Testis (tissue), 2 donors: ENCODE measurements around the gene LYZ.
A peak's percentile ranks its signal among the peaks of the same experiment; 100 is the strongest.

ENCODE experiments used
- POLR2A ChIP-seq: fragments of 450-650 bp; IDR thresholded peaks from one replicate; pipeline ENCODE4 v1.6.1; 2017; ENCODE audit warnings: antibody characterized with exemption, mild to moderate bottlenecking, moderate library complexity
- TF ChIP-seq, protein P1 (sequence below), 3 experiments: fragments of 450-650 bp in 2 of 3; fragments of 200-600 bp in 1 of 3; sonication (generic) in 1 of 3; IDR thresholded peaks; one replicate each; pipeline ENCODE4 v1.5.1; 2016 to 2019; ENCODE audit warnings: antibody characterized with exemption in 3 of 3, mild to moderate bottlenecking in 2 of 3, moderate library complexity in 1 of 3

GRCh38 chr12:69388371-69388770 lies 40.2 kb downstream of the LYZ start:
- TF ChIP-seq, protein P1, sequence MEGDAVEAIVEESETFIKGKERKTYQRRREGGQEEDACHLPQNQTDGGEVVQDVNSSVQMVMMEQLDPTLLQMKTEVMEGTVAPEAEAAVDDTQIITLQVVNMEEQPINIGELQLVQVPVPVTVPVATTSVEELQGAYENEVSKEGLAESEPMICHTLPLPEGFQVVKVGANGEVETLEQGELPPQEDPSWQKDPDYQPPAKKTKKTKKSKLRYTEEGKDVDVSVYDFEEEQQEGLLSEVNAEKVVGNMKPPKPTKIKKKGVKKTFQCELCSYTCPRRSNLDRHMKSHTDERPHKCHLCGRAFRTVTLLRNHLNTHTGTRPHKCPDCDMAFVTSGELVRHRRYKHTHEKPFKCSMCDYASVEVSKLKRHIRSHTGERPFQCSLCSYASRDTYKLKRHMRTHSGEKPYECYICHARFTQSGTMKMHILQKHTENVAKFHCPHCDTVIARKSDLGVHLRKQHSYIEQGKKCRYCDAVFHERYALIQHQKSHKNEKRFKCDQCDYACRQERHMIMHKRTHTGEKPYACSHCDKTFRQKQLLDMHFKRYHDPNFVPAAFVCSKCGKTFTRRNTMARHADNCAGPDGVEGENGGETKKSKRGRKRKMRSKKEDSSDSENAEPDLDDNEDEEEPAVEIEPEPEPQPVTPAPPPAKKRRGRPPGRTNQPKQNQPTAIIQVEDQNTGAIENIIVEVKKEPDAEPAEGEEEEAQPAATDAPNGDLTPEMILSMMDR (IDR thresholded peaks at IDR 0.05) = peak; percentile 27 to 48 (median 31)
- no peak for TF ChIP-seq POLR2A
